Lower leg skin (tissue), 3 donors: ENCODE results near the gene CCDC33.

Experiments used
- POLR2A ChIP-seq, 2 donors: fragments of 450-650 bp; IDR thresholded peaks; one replicate each; pipeline ENCODE4 v1.6.1; 2016 to 2017; ENCODE audit warnings: antibody characterized with exemption in 2 of 2, mild to moderate bottlenecking in 1 of 2, moderate library complexity in 1 of 2
- TF ChIP-seq, protein P1 (sequence below), 3 donors: fragments of 450-650 bp; IDR thresholded peaks; one replicate each; pipeline ENCODE4 v1.5.1; 2016; ENCODE audit warnings: antibody characterized with exemption in 3 of 3, mild to moderate bottlenecking in 3 of 3, moderate library complexity in 2 of 3

DNA sequence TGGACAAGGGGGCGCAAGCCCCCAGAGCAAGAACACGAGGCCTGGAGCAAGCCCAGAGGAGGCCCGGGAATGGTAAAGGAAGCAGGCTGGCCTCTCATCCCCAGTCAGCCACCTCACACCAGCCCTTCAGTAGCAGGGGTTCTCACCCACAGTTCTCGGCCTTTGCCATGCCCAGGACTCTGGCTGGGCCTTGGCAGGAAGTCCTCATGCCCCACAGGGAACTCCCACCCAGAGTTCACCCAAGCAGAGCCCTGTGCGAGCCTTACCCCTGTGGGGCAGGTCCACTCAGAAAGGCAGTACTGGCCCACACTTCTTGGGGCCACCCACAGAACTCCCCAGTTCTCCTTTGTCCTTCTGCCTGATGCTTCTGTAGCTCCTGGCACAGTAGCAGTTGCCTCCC, 101.0 kb downstream of the CCDC33 start:
- TF ChIP-seq POLR2A (IDR thresholded peaks at IDR 0.05) = no peak
- TF ChIP-seq, protein P1, sequence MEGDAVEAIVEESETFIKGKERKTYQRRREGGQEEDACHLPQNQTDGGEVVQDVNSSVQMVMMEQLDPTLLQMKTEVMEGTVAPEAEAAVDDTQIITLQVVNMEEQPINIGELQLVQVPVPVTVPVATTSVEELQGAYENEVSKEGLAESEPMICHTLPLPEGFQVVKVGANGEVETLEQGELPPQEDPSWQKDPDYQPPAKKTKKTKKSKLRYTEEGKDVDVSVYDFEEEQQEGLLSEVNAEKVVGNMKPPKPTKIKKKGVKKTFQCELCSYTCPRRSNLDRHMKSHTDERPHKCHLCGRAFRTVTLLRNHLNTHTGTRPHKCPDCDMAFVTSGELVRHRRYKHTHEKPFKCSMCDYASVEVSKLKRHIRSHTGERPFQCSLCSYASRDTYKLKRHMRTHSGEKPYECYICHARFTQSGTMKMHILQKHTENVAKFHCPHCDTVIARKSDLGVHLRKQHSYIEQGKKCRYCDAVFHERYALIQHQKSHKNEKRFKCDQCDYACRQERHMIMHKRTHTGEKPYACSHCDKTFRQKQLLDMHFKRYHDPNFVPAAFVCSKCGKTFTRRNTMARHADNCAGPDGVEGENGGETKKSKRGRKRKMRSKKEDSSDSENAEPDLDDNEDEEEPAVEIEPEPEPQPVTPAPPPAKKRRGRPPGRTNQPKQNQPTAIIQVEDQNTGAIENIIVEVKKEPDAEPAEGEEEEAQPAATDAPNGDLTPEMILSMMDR (IDR thresholded peaks at IDR 0.05) = no peak
